Spleen (tissue), 11 donors: ENCODE measurements around the gene AP2A1. TPM values are rescaled to one million over a fixed set of nuclear protein-coding genes. Genes with fewer than 3 reads are reported as not detected.

Experiments
- DNase-seq: peaks from one replicate; pipeline ENCODE4 v3.0.0-alpha.2; 2020
- H3K27ac ChIP-seq, 8 donors: fragments of 200-600 bp; sonication (generic) in 7 of 8; 1 replicate in 4 of 8; 2 replicates in 4 of 8; pipeline versions ENCODE4 v1.5.0 to v1.8.0; 2016 to 2021; ENCODE audit warnings: inconsistent platforms in 4 of 8, mild to moderate bottlenecking in 4 of 8, moderate library complexity in 1 of 8
- H3K27me3 ChIP-seq, 7 donors: fragments of 200-600 bp; sonication (generic) in 6 of 7; replicated peaks in 1 of 7; 1 replicate in 4 of 7; 2 replicates in 3 of 7; pipeline versions ENCODE4 v1.5.0 to v1.8.0; 2016 to 2021; ENCODE audit warnings: inconsistent platforms in 3 of 7, mild to moderate bottlenecking in 1 of 7
- H3K36me3 ChIP-seq, 6 donors: fragments of 200-600 bp; sonication (generic) in 5 of 6; 1 replicate in 4 of 6; 2 replicates in 2 of 6; pipeline versions ENCODE4 v1.5.0 to v1.8.0; 2016 to 2021; ENCODE audit warnings: inconsistent platforms in 2 of 6
- H3K4me1 ChIP-seq, 6 donors: fragments of 200-600 bp; sonication (generic) in 5 of 6; 1 replicate in 3 of 6; 2 replicates in 3 of 6; pipeline versions ENCODE4 v1.5.0 to v1.8.0; 2016 to 2021; ENCODE audit warnings: inconsistent platforms in 3 of 6
- H3K4me3 ChIP-seq, 8 donors: fragments of 200-600 bp; sonication (generic) in 7 of 8; 1 replicate in 4 of 8; 2 replicates in 4 of 8; pipeline versions ENCODE4 v1.5.0 to v1.8.0; 2016 to 2021; ENCODE audit warnings: inconsistent platforms in 4 of 8, mild to moderate bottlenecking in 4 of 8, moderate library complexity in 2 of 8
- H3K9me3 ChIP-seq, 8 donors: fragments of 200-600 bp; sonication (generic) in 7 of 8; 1 replicate in 4 of 8; 2 replicates in 4 of 8; pipeline versions ENCODE4 v1.5.0 to v1.8.0; 2016 to 2021; ENCODE audit warnings: inconsistent platforms in 4 of 8
- POLR2A ChIP-seq, 3 donors: fragments of 450-650 bp; IDR thresholded peaks; one replicate each; pipeline ENCODE4 v1.5.1; 2017; ENCODE audit warnings: antibody characterized with exemption in 3 of 3, mild to moderate bottlenecking in 1 of 3
- POLR2AphosphoS5 ChIP-seq, 3 donors: sonication (generic); formaldehyde crosslinking; IDR thresholded peaks; one replicate each; pipeline ENCODE4 v1.5.1; 2017; ENCODE audit warnings: antibody characterized with exemption in 3 of 3
- WGBS, 5 donors: extraction: QIAGEN DNeasy Blood & Tissue Kit in 3 of 5; methylation state at CpG; one replicate each; pipeline versions ENCODE4 v1.1.5 to v1.1.7; 2013 to 2018; 5-methylcytosine and 5-hydroxymethylcytosine counted together
- intact Hi-C: fragments of 100-400 bp; cut with DNase I; formaldehyde crosslinking; loops from one replicate; pipeline ENCODE4 v1.15.0; 2023; ENCODE audit warnings: low total_unique reads
- polyA plus RNA-seq, 3 donors: library from polyadenylated mRNA; stranded (reverse); fragments of 200-250 nt; gene quantifications; one replicate each; pipeline ENCODE4 v1.2.1, GENCODE V29; 2013
- total RNA-seq, 7 donors: library from RNA; depleted of rRNA in 3 of 7; stranded (reverse); fragments of >200 nt in 3 of 7; fragmentation: NEBNext Ultra II Directional in 4 of 7; extraction: Animal tissue kit (Norgen Biotek cat#: 25700) in 4 of 7; gene quantifications; one replicate each; pipeline versions ENCODE4 v1.1.0 to v1.2.1, GENCODE V29; 2016 to 2021
- TF ChIP-seq, protein P1 (sequence below), 11 experiments: fragments of 200-600 bp in 7 of 11; fragments of 450-650 bp in 4 of 11; sonication (generic) in 4 of 11; IDR thresholded peaks in 8 of 11; conservative IDR thresholded peaks in 3 of 11; 1 replicate in 7 of 11; 2 replicates in 4 of 11; pipeline versions ENCODE4 v1.4.0 to v1.8.0; 2016 to 2021; ENCODE audit warnings: antibody characterized with exemption in 11 of 11, inconsistent platforms in 4 of 11, mild to moderate bottlenecking in 1 of 11
- donor health status: healthy with polysubstance abuse.
- donor health status: DM: no; HTN: no; CAD: no; lungs with moderate emphysema.
- donor health status: DM: no; HTN: no; CAD: no.
- donor health status: Bipolar disorder and iron deficiency.
- donor health status: healthy.
- donor health status: DM: no; HTN: no; CAD: no.
- donor health status: DM: yes; HTN: yes; CAD: no.

Gene AP2A1
- total and polyA plus RNA-seq, 10 donors, result 18.1 to 108 (median 89.1) TPM

DNA sequence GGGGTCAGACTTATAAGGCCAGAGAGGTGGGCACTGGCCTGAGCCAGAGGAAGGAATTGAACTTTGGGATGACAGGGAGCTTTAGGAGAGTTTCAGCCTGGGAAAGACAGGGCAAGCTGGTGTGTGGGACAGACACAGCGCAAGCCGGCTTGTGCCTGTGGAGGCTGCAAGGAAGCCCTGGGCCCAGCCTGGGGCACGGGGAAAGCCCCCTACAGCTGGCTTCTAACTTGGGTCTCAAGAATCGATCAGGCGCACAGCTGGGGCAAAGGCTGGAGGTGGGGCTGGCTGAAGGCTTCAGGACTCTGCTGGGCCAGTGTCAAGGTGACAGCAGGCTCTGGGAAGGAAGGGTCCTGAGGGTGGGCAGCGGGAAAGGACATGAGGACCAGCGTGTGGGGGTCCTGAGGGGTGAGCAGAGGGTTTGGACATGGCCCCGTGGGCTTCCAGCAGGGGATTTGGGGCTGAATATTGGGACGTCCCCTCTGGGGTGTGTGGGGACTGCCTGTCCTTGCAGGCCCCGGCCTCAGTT is 87.1 kb downstream of the AP2A1 start:
- Histone ChIP-seq H3K27me3 (peaks cover 0 to 5% (median 0%) of the 10 kb centered on the region in 7 donors), H3K4me1 (peaks cover 14 to 79% (median 41%) of the 10 kb centered on the region in 6 donors), H3K27ac (peak overlapping the region in 2 of 8 donors; percentile 6 to 47), H3K36me3 (peaks cover 0 to 49% (median 45%) of the 10 kb centered on the region in 6 donors), H3K4me3 (no peak overlapping the region), H3K9me3 (peaks cover 0 to 4% (median 0%) of the 10 kb centered on the region in 8 donors)
- TF ChIP-seq, protein P1, sequence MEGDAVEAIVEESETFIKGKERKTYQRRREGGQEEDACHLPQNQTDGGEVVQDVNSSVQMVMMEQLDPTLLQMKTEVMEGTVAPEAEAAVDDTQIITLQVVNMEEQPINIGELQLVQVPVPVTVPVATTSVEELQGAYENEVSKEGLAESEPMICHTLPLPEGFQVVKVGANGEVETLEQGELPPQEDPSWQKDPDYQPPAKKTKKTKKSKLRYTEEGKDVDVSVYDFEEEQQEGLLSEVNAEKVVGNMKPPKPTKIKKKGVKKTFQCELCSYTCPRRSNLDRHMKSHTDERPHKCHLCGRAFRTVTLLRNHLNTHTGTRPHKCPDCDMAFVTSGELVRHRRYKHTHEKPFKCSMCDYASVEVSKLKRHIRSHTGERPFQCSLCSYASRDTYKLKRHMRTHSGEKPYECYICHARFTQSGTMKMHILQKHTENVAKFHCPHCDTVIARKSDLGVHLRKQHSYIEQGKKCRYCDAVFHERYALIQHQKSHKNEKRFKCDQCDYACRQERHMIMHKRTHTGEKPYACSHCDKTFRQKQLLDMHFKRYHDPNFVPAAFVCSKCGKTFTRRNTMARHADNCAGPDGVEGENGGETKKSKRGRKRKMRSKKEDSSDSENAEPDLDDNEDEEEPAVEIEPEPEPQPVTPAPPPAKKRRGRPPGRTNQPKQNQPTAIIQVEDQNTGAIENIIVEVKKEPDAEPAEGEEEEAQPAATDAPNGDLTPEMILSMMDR (IDR thresholded peaks at IDR 0.05 in 8 of 11, conservative IDR thresholded peaks at IDR 0.05 in 3 of 11), result no peak
- TF ChIP-seq POLR2AphosphoS5 (IDR thresholded peaks at IDR 0.05), result peak in 1 of 3 donors; percentile 1
- TF ChIP-seq POLR2A (IDR thresholded peaks at IDR 0.05), result no peak
- 76 to 91% (median 84%) methylated on average over 9 to 10 of the region's 10 CpGs for WGBS, 5 donors
- intact Hi-C loops, result no loop called here
- no peak for DNase-seq

DNA sequence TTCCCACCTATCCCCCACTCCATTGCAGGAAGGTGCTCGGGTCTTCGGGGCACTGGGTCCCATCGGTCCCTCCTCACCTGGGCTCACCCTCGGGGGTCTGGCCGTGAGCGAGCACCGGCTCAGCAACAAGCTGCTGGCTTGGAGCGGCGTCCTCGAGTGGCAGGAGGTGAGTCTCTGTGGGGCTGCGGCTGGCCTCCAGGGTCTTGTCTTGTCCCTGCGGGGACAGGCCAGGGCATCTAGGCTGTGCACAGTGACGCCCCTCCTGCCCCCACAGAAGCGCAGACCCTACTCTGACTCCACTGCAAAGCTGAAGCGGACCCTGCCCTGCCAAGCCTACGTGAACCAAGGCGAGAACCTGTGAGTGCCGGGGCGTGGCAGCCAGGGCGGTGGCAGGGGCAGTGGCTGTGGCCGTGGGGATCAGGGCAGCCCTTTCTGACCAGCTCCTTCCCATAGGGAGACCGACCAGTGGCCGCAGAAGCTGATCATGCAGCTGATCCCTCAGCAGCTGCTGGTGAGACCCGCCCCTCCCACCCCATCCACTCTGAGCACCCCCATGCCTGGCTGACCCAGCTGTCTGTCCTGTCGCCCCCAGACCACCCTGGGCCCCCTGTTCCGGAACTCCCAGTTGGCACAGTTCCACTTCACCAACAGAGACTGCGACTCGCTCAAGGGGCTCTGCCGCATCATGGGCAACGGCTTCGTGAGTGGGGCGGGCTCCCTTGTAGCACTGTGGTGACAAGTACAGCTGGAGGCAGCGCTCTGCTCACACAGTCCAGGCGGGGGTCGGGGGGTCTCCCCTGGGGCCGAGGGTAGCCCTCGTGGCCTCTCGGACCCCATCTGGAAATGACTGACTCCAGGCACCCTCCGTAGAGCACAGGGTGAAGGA is 87.8 kb downstream of the AP2A1 start:
- TF ChIP-seq POLR2A (IDR thresholded peaks at IDR 0.05) (no peak), POLR2AphosphoS5 (IDR thresholded peaks at IDR 0.05) (peak; percentile 29 to 70 (median 41))
- TF ChIP-seq, protein P1 (IDR thresholded peaks at IDR 0.05 in 8 of 11, conservative IDR thresholded peaks at IDR 0.05 in 3 of 11), result no peak
- 89 to 94% (median 92%) methylated on average over 15 to 39 of the region's 39 CpGs for WGBS, 5 donors
- H3K27ac ChIP-seq, result peak overlapping the region in 3 of 8 donors; percentile 6 to 47 (median 13)
- H3K9me3 ChIP-seq, result no peaks in the 10 kb centered on the region
- peaks cover 0 to 56% (median 50%) of the 10 kb centered on the region in 6 donors for H3K36me3 ChIP-seq
- intact Hi-C loops, result no loop called here
- no peak overlapping the region for H3K4me3 ChIP-seq
- DNase-seq, result peak; percentile 81
- H3K4me1 ChIP-seq, result peaks cover 14 to 75% (median 36%) of the 10 kb centered on the region in 6 donors
- peaks cover 0 to 5% (median 0%) of the 10 kb centered on the region in 7 donors for H3K27me3 ChIP-seq

DNA sequence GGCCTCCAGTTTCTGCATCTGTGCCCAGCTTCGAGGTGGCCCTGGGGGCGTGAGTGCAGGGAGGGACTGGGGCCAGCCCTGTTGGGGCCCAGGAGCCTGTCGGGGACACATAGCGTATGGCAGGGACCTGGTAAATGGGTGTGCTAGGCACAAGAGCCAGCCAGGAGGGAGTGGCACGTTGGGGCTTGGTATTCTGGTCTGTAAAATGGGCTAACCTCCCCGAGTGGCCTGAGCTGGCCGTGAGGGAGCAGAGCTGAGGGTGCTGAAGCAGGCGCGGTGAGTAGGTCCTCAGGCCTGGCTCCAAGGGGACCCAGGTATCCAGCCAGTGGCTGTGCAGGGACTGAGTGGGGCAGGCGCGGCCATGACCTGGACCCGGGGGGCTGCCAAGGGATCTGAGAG is 88.5 kb downstream of the AP2A1 start:
- peak in 2 of 3 donors; percentile 9 to 57 for TF ChIP-seq POLR2AphosphoS5 (IDR thresholded peaks at IDR 0.05)
- TF ChIP-seq, protein P1 (IDR thresholded peaks at IDR 0.05 in 8 of 11, conservative IDR thresholded peaks at IDR 0.05 in 3 of 11), result no peak
- TF ChIP-seq POLR2A (IDR thresholded peaks at IDR 0.05), result no peak
- Histone ChIP-seq H3K27me3 (peaks cover 0 to 5% (median 0%) of the 10 kb centered on the region in 7 donors), H3K27ac (peak overlapping the region in 2 of 8 donors; percentile 13 to 47), H3K9me3 (no peaks in the 10 kb centered on the region), H3K4me1 (peaks cover 14 to 75% (median 33%) of the 10 kb centered on the region in 6 donors), H3K4me3 (no peak overlapping the region), H3K36me3 (peaks cover 0 to 62% (median 57%) of the 10 kb centered on the region in 6 donors)
- intact Hi-C loops, result no loop called here
- WGBS, 5 donors, result 83 to 96% (median 85%) methylated on average over 8 to 12 of the region's 12 CpGs
- DNase-seq, result no peak
